Measurements from ENCODE around the gene BANF2.
"Not testable (repeated sequence)": the region's sequence is repeated elsewhere in the genome, so short reads cannot be mapped to it uniquely, and the experiment has no call there.

The BANF2 gene

GRCh38 chr20:17682103-17682888, 17.5 kb upstream of the BANF2 start, which contains the start of gene RRBP1:
RRBP1 (minus strand) TSS chr20:17682242; CDS start chr20:17660507, 21,735 bp downstream.
- peak; percentile 96 for DNase-seq (ENCODE audit: low spot score)

DNA sequence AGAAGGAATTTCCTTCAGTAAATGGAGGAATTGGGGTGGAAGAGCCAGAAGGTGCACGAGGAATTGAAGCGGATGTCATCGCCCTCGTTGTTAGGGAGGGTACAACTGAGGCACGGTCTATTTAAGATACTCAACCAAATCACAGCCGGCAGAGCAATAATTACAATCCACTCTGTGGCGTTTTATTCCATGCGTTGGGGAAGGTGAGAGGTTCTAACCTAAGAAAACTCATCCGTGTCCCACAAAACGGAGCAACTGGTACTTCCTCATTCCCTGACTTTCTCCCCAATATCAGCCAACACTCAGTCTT, 16.9 kb upstream of the BANF2 start:
- DNase-seq (ENCODE audit: low spot score): no peak

DNA sequence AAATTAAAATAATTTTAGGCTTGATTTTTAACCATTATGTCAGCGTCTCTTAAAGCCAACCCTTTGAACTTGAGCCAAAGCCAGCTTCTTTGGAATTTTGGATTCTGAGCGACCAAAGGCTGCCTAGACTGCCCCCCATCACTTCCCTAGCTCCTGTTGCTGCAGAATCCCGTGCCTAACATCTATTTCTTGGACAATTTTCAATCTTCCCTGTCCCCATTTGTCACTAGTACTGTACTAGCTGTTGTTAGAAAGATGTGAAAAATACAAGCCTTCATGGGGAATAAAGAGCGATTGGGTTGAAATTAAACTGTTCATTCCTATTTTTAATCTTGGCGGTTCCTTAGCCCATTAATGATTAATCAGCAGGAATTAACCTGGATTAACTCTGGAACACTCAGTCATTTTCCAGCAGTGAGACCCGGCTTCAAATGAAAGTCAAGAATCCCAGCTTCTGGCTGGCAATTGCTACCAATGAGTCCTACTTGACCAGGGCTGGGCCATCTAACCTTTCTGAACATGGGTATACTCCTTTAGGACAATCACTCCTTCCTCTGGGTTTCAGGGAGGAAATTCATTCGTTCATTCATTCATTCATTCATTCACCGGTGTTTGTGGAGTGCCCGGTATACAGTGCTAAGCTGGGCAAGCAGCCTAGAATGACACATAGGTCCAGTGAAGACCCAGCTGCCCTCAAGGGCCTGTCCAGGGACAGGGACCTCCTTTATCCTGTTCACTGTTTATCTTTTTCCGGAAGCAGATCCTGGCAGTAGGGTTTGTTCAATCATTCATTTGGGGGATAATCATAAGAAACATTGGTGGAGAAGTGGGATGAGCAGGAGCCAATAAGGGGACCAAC, 16.3 kb upstream of the BANF2 start:
- no peak for DNase-seq (ENCODE audit: low spot score)

- DNase-seq (ENCODE audit: low spot score): no peak
Observed at GRCh38 chr20:17684077-17684888, 15.5 kb upstream of the BANF2 start.

GRCh38 chr20:17685168-17685567, 14.6 kb upstream of the BANF2 start:
- DNase-seq (ENCODE audit: low spot score): no peak

GRCh38 chr20:17687800-17688199, 12.0 kb upstream of the BANF2 start:
- no peak for DNase-seq (ENCODE audit: low spot score)

- DNase-seq (ENCODE audit: low spot score): no peak
Observed at GRCh38 chr20:17688965-17689364, 10.8 kb upstream of the BANF2 start.

DNA sequence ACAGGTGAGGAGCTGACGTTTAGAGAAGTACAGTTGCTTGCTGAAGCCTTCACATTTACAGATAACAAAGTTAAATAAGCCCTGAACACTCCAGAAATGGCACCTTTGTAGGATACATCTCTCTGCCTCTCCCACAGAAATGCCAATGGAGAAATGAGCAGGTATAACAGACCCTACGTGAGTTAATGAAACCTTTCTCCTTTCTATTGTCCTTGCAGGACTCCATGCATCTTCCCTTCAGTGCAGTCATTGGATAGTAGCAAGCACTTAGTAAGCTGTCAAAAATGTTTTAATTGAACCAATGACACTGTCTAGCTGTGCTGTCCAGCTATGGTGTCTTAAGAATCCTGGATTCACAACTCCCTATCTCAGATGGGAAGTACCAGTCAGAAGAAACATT, 9.6 kb upstream of the BANF2 start:
- DNase-seq (ENCODE audit: low spot score): no peak

GRCh38 chr20:17691758-17692157, 8.0 kb upstream of the BANF2 start:
- DNase-seq (ENCODE audit: low spot score): no peak

DNA sequence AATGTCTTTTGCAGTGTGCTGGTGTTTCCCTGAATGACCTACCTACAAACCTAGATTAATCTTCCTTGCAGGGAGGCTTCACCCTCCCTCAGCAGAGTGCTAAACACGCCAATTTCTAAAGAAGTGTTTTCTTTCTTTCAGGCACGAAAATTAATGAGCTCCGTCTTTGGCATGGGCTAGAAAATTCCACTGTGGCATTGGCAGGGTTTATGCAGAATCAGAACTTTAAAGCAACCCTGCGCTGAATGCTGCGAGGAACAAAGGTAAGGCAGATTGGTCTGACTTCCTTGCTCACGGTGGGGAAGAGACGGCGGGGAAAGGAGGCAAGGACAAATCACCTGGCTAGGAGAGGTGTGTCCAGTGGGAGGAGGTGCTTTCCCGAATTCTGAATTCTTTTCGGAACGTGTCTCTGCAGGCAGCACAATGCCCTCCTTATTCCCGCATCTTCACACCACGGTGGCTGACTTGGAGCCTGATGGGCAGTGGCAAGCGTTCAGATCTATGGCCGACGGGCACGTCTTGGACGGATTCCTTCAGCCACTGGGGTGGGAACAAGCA, 6.2 kb upstream of the BANF2 start:
- DNase-seq (ENCODE audit: low spot score): no peak

- no peak for DNase-seq (ENCODE audit: low spot score)
Observed at GRCh38 chr20:17694767-17695166, 5.0 kb upstream of the BANF2 start.

GRCh38 chr20:17696287-17696686, 3.5 kb upstream of the BANF2 start:
- DNase-seq (ENCODE audit: low spot score): no peak

- no peak for DNase-seq (ENCODE audit: low spot score)
Observed at GRCh38 chr20:17697171-17697570, 2.6 kb upstream of the BANF2 start.

GRCh38 chr20:17698384-17698783, 1.4 kb upstream of the BANF2 start:
- no peak for DNase-seq (ENCODE audit: low spot score)

- DNase-seq (ENCODE audit: low spot score): no peak
Observed at GRCh38 chr20:17700637-17701036, 871 bp downstream of the BANF2 start.

- no peak for DNase-seq (ENCODE audit: low spot score)
Observed at GRCh38 chr20:17701826-17702225, 2.1 kb downstream of the BANF2 start.

- DNase-seq (ENCODE audit: low spot score): no peak
Observed at GRCh38 chr20:17704589-17705317, 5.0 kb downstream of the BANF2 start.

DNA sequence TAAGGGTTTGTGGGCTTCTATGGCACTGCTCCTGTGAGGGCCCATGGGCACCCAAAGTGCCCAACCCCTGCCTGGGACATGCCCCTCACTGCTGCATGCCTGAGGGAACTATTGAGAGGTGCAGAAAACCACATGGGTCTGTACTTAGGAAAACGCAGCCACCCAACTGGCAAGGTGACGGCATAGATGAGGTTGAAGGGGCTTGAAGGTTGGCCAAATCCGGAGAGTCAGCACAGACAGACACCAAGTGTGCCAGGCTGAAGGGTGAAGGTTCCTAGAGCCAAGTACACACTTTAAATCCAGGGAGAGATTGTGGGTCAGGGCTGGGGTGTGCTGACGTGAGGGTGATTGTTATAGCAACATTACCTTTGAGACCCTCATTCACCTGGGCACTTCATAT, 6.2 kb downstream of the BANF2 start:
- no peak for DNase-seq (ENCODE audit: low spot score)

- DNase-seq (ENCODE audit: low spot score): no peak
Observed at GRCh38 chr20:17706632-17707031, 6.9 kb downstream of the BANF2 start.

DNA sequence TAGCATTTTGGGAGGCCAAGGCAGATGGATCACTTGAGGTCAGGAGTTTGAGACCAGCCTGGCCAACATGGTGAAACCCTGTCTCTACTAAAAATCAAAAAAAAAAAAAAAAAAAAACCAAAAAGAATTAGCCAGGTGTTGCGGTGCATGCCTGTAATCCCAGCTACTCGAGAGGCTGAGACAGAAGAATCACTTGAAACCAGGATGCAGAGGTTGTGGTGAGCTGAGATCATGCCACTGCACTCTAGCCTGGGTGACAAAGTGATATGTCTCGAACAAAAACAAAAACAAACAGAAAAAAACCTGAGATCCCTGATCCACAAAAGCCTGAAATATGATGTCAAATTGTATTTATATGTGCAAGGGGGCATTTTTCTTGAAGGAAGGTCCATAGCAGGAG, 8.2 kb downstream of the BANF2 start:
- DNase-seq (ENCODE audit: low spot score): not testable (repeated sequence)

Measured in SK-N-DZ (cell line).